HG02970 (cell line): ENCODE data around the gene SH3BP5L.

ENCODE experiments used
- ATAC-seq: cut with Tn5 transposase; IDR thresholded peaks from one replicate; pipeline ENCODE4 v1.9.1; 2021; ENCODE audit warnings: mild to moderate bottlenecking, moderate library complexity, moderate number of reproducible peaks; ENCODE audit not compliant: unreplicated experiment, low FRiP score

The SH3BP5L gene

DNA sequence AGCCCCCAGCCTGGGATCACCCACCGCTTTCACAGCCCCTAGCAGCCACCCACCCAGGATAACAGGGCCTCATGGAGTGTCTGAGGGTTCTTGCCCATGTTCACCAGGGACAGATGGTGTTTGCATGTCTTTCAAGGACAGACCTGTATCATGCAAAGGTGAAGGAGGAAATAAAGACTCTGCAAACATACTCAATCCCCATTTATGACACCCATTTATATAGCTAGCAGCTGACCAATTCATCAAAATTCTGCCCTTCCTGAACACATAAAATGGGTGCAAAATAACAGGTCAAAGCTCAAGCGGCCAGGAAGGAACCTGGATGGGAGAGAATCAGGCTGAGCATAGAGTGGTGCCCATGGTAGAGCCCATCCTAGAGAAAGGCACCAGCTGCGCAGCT is 37.4 kb downstream of the SH3BP5L start:
- ATAC-seq: no peak

DNA sequence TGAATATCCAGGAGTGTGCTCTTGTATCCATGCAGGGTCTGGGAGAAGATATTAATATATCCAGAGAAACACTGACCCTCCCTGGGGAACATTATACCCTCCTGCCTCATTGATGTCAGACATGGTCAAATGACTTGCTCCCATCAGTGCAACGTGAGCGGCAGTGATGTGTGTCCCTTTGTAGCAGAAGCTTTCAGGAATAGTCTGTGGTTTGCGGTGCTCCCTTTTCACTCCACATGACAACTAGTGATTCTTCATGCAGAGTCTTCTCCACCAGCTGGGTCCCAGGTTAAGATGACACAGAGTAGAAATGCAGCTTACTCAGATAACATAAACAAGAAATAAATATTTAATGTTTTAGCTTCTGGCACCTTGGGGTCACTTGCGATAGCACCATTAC is 38.3 kb downstream of the SH3BP5L start:
- ATAC-seq: no peak

DNA sequence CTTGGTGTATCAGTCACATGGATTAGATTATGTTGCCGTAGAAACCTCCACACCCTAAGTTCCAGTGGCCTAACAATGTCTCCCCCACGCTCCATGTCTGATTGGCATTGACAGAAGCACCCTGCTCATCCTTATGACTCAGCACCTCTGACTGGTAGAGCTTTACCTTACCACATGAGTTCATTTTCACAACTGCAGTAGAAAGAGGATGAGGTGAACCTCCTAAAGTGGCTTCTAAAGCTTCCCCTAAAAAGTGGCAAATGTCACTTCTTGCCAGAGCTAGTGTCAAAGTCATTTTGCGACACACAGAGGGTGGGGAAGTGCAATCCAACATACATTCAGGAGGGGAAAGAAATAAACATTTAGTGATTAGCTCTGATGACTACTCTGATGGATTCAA is 39.6 kb downstream of the SH3BP5L start:
- no peak for ATAC-seq

DNA sequence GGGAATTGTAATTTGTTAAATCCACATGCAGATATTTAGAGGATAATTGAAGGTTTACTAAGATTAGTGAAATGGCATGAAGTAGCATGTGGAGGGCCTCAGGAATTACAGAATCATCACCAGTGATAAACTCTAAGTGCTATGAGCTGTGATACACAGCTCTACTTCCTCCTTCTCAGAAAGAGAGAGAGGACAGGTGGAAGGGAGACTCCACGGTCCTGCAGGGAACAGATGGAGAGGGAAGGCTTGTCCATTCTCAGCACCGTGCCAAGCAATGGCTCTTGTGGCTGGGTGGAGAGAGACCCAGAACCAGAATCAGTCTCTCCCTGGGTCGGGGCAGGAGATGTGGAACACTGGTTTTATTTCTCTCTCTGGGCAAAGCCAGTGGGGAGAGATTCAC is 42.3 kb downstream of the SH3BP5L start:
- ATAC-seq: no peak

DNA sequence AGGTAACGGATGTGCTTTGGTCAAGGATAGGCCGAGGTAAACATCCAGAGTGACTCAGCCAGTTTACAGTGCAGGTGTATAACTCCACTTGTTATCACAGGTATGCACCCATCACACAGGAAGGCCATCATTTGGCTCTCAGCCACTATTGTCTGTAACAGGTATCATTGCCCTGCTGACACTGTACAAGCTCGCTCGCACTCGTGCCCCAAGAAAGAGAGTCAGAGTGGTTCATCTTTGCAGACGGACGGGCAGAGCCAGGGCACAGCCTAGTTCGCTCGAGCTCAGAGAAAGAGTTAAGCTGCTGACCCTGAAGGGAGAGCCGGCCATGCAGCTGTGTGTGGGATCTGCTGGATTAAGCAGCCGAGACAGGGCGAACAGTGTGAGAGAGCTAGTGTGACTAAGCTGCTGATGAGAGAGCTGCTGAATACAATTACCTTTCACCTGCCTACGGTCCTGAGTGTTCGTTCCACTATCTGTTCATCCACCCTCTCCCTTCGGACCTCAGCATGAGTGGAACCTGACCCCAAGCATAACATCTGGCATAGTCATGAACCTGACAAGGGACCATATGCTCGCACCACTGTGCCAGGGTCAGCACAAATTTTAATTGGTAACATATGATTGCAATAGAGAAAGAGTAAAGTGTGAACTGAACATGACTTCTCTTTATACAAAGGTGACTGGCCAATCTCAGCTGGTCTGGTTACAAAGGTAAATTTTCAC is 43.1 kb downstream of the SH3BP5L start:
- no peak for ATAC-seq

DNA sequence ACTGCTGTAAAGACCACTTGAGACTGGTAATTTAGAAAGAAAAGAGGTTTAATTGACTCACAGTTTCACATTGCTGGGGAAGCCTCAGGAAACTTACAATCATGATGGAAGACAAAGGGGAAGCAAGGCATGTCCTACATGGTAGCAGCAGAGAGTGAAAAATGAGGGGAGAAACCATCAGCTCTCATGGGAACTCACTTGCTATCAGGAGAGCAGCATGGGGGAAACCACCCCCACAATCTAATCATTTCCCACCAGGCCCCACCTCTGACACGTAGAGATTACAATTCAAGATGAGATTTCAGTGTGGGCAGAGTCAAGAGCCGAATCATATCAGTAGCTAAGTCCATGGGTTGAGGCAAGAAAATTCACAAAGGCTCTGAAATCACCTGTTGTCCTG is 46.4 kb downstream of the SH3BP5L start:
- no peak for ATAC-seq

DNA sequence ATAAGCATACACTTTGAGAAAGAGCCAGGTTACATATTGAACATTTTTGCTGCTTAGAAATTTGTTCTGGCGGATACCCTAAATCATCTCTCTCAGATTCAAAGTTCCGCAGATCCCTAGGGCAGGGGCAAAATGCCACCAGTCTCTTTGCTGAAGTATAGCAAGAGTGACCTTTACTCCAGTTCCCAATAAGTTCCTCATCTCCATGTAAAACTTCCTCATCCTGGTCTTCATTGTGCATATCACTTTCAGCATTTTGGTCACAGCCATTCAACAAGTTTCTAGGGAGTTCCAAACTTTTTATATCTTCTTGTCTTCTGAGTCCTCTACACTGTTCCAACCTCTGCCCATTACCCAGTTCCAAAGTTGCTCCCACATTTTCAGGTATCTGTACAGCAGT is 46.8 kb downstream of the SH3BP5L start:
- no peak for ATAC-seq

DNA sequence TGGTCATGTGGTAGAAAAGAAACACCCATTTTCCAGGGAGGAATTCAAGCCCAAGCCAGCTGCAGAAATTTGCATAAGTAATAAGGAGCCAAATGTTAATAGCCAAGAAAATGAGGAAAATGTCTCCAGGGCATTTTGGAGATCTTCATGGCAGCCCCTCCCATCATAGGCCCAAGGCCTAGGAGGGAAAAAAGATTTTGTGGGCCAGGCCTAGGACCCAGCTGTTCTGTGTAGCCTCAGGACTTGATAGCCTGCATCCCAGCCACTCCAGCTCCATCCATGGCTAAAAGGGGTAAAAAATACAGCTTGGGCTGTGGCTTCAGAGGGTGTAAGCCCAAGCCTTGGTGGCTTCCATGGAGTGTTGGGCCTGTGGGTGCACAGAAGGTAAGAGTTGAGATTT is 48.7 kb downstream of the SH3BP5L start:
- ATAC-seq: no peak

DNA sequence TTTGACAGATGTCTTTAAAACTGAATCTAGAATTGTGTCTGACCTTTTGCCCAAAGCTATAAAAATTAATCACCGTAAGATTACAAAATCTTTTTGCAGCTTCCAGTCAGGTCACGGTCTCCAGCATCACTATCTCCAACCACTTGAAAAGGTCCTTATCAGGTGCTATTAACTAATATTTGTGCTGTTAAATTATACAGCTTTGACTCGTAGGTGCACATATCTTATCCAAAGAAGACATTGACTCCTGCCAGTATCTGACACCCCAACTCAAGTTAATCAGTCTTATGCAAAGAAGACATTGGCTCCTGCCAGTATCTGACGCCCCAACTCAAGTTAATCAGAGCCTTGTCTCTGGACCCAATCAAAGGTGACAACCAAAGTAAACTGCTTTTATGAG is 50.3 kb downstream of the SH3BP5L start:
- ATAC-seq: no peak
